HG02938 (cell line): ENCODE measurements around the gene FUOM.
"Not testable (repeated sequence)": the region's sequence is repeated elsewhere in the genome, so short reads cannot be mapped to it uniquely, and the experiment has no call there.

ENCODE experiments used
- ATAC-seq: cut with Tn5 transposase; IDR thresholded peaks from one replicate; pipeline ENCODE4 v1.9.1; 2021; ENCODE audit warnings: mild to moderate bottlenecking, moderate library complexity; ENCODE audit not compliant: unreplicated experiment

The FUOM gene

GRCh38 chr10:133335246-133336117, 22.3 kb downstream of the FUOM start:
- ATAC-seq: no peak

DNA sequence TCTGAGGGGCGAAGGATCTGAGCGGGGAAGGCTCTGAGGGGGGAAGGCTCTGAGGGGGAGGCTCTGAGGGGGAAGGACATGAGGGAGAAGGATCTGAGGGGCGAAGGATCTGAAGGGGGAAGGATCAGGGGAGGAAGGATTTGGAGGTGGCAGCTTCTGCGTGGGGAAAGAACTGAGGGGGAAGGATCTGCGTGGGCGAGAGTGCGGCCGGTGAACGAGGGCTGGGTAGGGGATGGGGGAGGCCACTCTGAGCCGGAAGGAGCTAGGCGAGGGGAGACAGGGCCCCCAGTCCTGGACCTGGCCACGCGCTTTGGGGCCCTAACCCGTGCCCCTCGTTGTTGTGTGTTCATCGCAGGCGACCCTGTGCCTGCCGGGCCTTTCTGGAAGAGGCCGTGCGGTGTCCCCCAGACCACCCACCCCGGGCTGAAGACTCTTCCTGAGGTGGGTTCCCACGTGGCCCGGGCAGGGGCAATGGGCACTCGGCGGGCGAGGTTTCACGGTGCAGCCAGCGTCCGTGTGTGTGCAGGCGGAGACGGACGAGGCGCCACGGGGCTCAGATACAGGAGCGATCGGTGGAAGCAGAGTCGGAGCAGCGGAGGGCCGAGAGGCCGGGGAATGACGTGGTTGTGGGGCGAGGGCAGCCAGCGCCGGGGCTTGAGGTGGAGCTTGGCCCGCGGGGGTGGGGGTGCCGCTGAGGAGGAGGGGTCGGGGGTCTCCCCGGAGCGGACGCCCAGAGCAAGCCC, 23.1 kb downstream of the FUOM start:
- ATAC-seq: no peak

GRCh38 chr10:133332936-133333699, 24.7 kb downstream of the FUOM start:
- no peak for ATAC-seq

- peak; percentile 73 for ATAC-seq
Observed at GRCh38 chr10:133329491-133330202, 28.2 kb downstream of the FUOM start.

DNA sequence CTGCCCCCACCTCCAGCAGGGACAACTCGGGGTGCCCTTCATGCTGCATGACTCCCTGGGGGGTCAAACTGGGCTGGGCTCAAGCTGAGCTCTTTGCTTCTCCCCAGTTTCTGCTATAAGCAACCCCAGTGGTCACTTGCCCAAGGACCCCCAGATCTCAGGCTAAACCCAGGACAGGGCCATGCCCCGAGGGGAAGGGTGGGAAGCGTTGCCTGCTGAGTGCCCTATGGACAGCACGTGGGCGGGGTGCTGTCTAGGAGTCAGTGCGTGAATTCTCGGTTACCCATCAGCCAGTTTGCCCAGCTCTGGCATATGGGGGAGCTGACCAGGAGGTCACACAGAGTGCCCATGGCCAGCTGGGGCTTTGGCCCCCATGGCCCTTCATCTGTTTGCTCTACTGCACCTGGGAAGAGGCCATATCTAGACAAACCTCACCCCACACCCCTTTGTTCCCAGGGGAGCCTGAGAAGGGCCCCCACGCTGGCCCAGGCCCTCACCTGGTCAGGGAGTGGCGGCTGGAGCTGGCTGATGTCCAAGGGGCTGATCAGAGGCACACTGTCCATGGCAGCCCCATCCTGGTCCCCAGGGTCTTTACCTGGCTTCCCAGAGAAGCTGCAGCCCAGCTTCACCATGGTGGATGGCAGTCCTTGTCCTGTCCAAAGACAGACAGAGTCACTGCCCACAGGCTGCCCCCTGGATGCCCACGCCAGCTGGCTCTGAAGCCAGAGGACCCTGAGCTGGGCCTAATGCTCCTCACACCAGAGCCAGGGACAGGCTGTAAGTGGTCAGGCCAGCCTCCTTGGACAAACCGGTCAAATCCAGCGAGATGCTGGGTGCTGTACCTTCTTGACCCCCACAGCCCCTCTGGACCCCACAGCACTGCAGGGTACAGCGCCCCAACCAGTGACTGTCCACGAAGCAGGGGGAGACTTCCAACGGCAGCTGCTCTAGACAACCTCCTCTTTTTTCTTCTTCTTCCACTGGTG, 29.2 kb downstream of the FUOM start:
- no peak for ATAC-seq

DNA sequence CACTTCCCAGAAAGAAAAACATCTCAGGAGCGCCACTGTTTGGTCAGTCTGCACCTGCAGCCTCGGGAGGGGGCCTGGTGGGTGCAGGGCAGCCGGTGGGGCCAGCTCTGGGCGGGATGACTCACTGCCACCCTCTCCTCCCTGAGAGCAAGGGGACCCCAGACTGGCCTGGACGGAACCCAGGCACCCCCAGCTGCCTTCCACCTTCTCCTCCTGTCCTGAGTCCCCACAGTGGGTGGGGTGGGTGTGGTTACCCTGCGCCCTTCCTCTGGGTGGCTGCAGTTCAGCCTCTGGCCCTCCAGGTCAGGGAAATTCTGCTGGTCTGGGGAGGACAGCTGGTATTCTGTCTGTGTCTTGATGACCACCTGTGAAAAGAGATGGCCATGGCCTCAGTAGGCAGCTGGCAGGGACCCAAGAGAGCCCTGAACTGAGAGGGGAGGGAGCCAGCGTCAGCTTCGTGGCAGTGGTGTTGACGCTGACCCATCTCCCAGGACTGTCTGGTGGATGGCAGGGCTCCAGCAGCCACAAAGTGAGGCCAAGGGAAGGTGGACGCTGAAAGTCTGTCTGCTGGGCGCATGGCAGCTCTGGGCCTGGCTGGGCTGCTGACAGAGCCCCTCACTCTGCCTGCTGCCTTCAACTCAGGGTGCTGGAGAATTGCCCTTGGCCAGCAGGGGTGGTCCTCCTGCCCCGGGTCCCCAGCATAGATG, 30.0 kb downstream of the FUOM start:
- no peak for ATAC-seq

DNA sequence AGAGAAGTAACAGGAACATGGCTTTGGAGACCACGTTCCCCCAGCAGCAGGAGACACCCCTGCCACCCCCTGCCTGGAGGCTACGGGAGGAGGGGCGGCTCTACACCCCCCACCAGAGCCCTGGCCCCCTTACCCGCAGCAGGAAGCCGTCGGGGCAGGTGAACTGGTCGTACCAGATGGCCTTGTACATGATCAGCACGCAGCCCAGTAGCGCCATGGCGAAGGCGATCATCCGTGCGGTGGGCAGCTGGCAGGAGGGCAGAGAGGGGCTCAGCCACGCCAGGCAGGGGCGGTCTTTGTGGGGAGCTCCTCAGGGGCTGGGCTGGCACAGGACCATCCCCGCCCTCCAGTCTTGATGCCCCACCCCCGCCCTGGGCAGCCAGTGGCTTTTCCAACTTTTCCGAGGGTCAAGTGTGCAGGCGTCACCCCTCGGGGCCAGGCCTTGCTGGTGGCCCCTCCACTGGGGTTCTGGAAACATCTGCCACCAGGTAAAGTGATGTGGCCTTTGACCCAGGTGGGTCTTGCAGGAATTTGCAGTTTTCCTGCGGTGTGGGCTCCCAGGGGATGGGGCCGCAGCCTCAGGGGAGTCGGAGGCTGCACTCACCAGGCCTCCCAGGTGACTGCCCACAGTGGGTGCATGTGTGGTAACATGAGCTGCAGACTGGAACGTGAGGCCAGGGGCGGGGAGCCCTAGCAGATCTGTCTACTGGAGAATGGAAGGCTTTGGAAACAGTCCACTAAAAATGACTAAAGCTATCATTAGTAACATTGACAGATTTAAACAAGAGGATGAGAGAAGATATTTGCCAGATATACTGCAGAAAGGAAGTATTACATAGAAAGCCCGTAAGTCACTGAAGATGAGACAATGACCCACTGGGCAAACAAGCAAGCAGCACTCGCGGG, 30.8 kb downstream of the FUOM start:
- ATAC-seq: no peak

GRCh38 chr10:133326223-133326551, 31.6 kb downstream of the FUOM start:
- no peak for ATAC-seq

GRCh38 chr10:133325440-133326222, 32.2 kb downstream of the FUOM start:
- no peak for ATAC-seq

DNA sequence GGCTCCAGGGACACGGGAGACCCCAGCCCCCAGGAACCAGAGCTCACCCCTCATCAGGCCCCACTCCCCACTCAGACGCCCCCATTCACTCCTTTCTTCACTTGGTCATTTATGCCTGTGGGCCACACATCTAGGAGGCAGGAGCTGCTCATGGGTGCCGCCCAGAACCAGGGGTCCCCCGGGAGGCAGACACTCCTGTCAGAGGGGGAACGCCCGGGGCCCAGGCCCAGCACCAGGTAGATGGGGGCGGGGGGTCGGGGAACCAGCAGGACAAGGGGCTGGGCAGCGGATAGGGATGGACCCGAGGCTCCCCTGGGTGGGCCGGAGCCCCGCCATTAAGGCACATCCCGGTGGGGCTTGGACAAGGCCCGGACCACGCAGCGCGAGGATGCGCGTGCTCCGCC, 33.0 kb downstream of the FUOM start:
- no peak for ATAC-seq

DNA sequence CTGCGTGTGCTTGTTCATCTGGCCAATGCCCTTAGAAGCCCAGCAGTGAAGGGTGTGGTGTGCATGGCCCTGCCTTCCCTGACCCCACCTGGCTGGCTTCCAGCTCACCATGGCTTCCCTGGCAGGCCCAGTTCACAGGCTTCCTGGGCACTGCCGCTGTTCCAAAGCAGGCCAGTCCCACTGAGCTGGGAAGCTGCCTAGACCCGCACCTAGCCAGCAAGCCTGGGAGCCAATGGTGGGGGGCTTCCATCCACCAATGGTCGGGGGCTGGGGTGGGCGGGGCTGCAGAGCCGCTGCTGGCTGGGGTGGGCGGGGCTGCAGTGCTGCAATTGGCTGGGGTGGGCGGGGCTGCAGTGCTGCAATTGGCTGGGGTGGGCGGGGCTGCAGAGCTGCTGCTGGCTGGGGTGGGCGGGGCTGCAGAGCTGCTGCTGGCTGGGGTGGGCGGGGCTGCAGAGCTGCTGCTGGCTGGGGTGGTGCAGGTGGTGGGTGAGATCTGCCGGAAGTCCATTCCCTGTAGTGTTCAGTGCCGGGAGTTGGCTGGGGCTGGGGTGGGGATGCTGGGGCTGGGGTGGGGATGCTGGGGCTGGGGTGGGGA, 33.5 kb downstream of the FUOM start:
- no peak for ATAC-seq

DNA sequence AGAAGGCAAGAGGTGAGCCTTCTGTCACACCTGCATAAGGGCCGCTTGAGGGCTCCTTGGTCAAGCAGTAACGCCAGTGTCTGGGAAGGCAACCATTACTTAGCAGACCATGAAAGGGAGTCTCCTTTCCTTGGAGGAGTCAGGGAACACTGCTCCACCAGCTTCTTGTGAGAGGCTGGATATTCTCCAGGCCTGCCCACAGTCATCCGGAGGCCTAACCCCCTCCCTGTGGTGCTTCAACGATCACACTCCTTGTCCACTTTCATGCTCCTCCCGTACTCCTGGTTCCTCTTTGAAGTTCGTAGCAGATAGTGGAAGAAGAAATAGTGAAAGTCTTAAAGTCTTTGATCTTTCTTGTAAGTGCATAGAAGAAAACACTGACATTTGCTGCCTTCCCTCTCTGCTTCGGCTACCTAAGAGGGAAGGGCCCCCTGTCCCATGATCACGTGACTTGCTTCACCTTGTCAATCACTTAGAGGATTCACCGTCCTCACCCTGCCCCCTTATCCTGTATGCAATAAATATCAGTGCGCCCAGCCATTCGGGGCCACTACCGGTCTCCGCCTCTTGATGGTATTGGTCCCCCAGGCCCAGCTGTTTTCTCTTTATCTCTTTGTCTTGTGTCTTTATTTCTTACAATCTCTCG, 35.6 kb downstream of the FUOM start:
- not testable (repeated sequence) for ATAC-seq

GRCh38 chr10:133320852-133321422, 36.9 kb downstream of the FUOM start:
- ATAC-seq: not testable (repeated sequence)

- peak; percentile 82 for ATAC-seq
Observed at GRCh38 chr10:133318494-133319127, 39.2 kb downstream of the FUOM start.

DNA sequence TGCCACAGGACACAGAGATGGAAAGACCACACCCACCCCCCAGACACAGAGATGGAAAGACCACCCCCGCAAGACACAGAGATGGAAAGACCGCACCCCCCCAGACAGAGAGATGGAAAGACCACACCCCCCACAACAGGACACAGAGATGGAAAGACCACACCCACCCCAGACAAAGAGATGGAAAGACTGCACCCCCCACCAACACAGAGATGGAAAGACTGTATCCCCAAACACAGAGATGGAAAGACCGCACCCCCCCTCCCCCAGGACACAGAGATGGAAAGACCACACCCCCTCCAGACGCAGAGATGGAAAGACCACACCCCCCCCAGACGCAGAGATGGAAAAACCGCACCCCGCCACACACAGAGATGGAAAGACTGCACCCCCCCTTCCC, 41.1 kb downstream of the FUOM start:
- ATAC-seq: no peak

- ATAC-seq: no peak
Observed at GRCh38 chr10:133316266-133316665, 41.6 kb downstream of the FUOM start.
